GM21423 (cell line): ENCODE data around the gene COL13A1.

Experiments
- ATAC-seq: cut with Tn5 transposase; IDR thresholded peaks from one replicate; pipeline ENCODE4 v1.9.1; 2021; ENCODE audit warnings: mild to moderate bottlenecking, moderate library complexity; ENCODE audit not compliant: unreplicated experiment

The COL13A1 gene

GRCh38 chr10:69789164-69789576, 12.5 kb upstream of the COL13A1 start:
- ATAC-seq: no peak

GRCh38 chr10:69791812-69792211, 9.9 kb upstream of the COL13A1 start:
- no peak for ATAC-seq

- no peak for ATAC-seq
Observed at GRCh38 chr10:69792341-69792740, 9.4 kb upstream of the COL13A1 start.

- ATAC-seq: no peak
Observed at GRCh38 chr10:69794673-69795072, 7.0 kb upstream of the COL13A1 start.

GRCh38 chr10:69795242-69795934, 6.3 kb upstream of the COL13A1 start:
- no peak for ATAC-seq

- no peak for ATAC-seq
Observed at GRCh38 chr10:69797959-69798358, 3.7 kb upstream of the COL13A1 start.

- no peak for ATAC-seq
Observed at GRCh38 chr10:69800109-69800508, 1.6 kb upstream of the COL13A1 start.

GRCh38 chr10:69800665-69801064, 1.0 kb upstream of the COL13A1 start:
- ATAC-seq: no peak

- ATAC-seq: no peak
Observed at GRCh38 chr10:69801094-69801433, 642 bp upstream of the COL13A1 start.

- ATAC-seq: no peak
Observed at GRCh38 chr10:69802424-69803161, 887 bp downstream of the COL13A1 start.

- no peak for ATAC-seq
Observed at GRCh38 chr10:69803809-69804208, 2.1 kb downstream of the COL13A1 start.

GRCh38 chr10:69804775-69805174, 3.1 kb downstream of the COL13A1 start:
- no peak for ATAC-seq

GRCh38 chr10:69807122-69807521, 5.4 kb downstream of the COL13A1 start:
- no peak for ATAC-seq

- no peak for ATAC-seq
Observed at GRCh38 chr10:69807696-69808095, 6.0 kb downstream of the COL13A1 start.

GRCh38 chr10:69809318-69809717, 7.6 kb downstream of the COL13A1 start:
- no peak for ATAC-seq

- no peak for ATAC-seq
Observed at GRCh38 chr10:69810097-69810496, 8.4 kb downstream of the COL13A1 start.

- no peak for ATAC-seq
Observed at GRCh38 chr10:69810675-69811397, 9.1 kb downstream of the COL13A1 start.

GRCh38 chr10:69813632-69814031, 11.9 kb downstream of the COL13A1 start:
- ATAC-seq: no peak

GRCh38 chr10:69814251-69814650, 12.5 kb downstream of the COL13A1 start:
- ATAC-seq: no peak

GRCh38 chr10:69815104-69815503, 13.4 kb downstream of the COL13A1 start:
- no peak for ATAC-seq

- ATAC-seq: no peak
Observed at GRCh38 chr10:69816521-69816920, 14.8 kb downstream of the COL13A1 start.

- no peak for ATAC-seq
Observed at GRCh38 chr10:69817078-69817581, 15.4 kb downstream of the COL13A1 start.
